Left colon (tissue), 2 donors: ENCODE data around the gene PROX2. TPM values are rescaled to one million over a fixed set of nuclear protein-coding genes. Genes with fewer than 3 reads are reported as not detected.

Experiments
- ATAC-seq: fragments of 200-7000 bp; cut with Tn5 transposase; one replicate; pipeline ENCODE4 v1.9.1; 2020; ENCODE audit warnings: mild to moderate bottlenecking, moderate library complexity
- DNase-seq, 2 donors: peaks; one replicate each; pipeline ENCODE4 v3.0.0-alpha.2; 2020
- intact Hi-C, 2 donors: fragments of 100-400 bp; cut with DNase I in 1 of 2; cut with micrococcal nuclease in 1 of 2; formaldehyde crosslinking; loops; one replicate each; pipeline versions ENCODE4 v1.11.2 to v1.14.0; 2022; cut with DNase I, micrococcal nuclease
- long read RNA-seq: library from polyadenylated mRNA; unstranded; transcript quantifications from one replicate; pipeline ENCODE4 v2.0.0, GENCODE V29; 2021
- total RNA-seq, 2 donors: library from RNA; stranded (reverse); fragmentation: NEBNext Ultra II Directional; extraction: Animal tissue kit (Norgen Biotek cat#: 25700); gene quantifications; one replicate each; pipeline ENCODE4 v1.2.1, GENCODE V29; 2021
- donor health status: DM: no; HTN: no; CAD: no.
- donor health status: DM: yes; HTN: yes; CAD: no.

Gene PROX2
- not detected for total RNA-seq
- long read RNA-seq, partial matches to known transcripts, result 0 of 2 reads
- long read RNA-seq, other reads (novel, unspliced or antisense), result 2 of 2 reads

- ATAC-seq (no peak), DNase-seq (no peak)
- intact Hi-C loops, result no loop called here
Observed at GRCh38 chr14:74875941-74876913, at the start of gene PROX2. Gene PROX2, minus strand, starts transcription at chr14:74876145. Its CDS starts 12,311 bp downstream, at chr14:74863834.

GRCh38 chr14:74924061-74924460, 48.1 kb upstream of the PROX2 start:
- DNase-seq (no peak), ATAC-seq (no peak)
- intact Hi-C loops, result no loop called here

GRCh38 chr14:74922752-74923401, 46.9 kb upstream of the PROX2 start, which contains the start of gene RPS6KL1:
Gene RPS6KL1, minus strand, starts transcription at chr14:74923260. Its CDS starts 1,719 bp downstream, at chr14:74921541.
- ATAC-seq, result peak; percentile 99
- DNase-seq, result peak; percentile 80 to 91
- intact Hi-C loops, result no loop called here

- intact Hi-C loops, result no loop called here
- DNase-seq (no peak), ATAC-seq (no peak)
Observed at GRCh38 chr14:74921987-74922751, 46.2 kb upstream of the PROX2 start.

- intact Hi-C loops, result no loop called here
- ATAC-seq, result no peak
- DNase-seq, result no peak
Observed at GRCh38 chr14:74921053-74921620, 45.2 kb upstream of the PROX2 start.

- intact Hi-C loops, result no loop called here
- no peak for DNase-seq
- no peak for ATAC-seq
Observed at GRCh38 chr14:74920281-74920680, 44.3 kb upstream of the PROX2 start.

- DNase-seq (no peak), ATAC-seq (no peak)
- intact Hi-C loops, result no loop called here
Observed at GRCh38 chr14:74919421-74920165, 43.6 kb upstream of the PROX2 start.

- DNase-seq (no peak), ATAC-seq (no peak)
- intact Hi-C loops, result no loop called here
Observed at GRCh38 chr14:74918380-74918779, 42.4 kb upstream of the PROX2 start.

- intact Hi-C loops, result no loop called here
- ATAC-seq (no peak), DNase-seq (no peak)
Observed at GRCh38 chr14:74917646-74918081, 41.7 kb upstream of the PROX2 start.

GRCh38 chr14:74917178-74917543, 41.2 kb upstream of the PROX2 start:
- intact Hi-C loops, result no loop called here
- ATAC-seq (no peak), DNase-seq (no peak)

GRCh38 chr14:74915826-74916225, 39.9 kb upstream of the PROX2 start:
- DNase-seq (no peak), ATAC-seq (no peak)
- intact Hi-C loops, result no loop called here

- DNase-seq (no peak), ATAC-seq (no peak)
- intact Hi-C loops, result no loop called here
Observed at GRCh38 chr14:74915426-74915825, 39.5 kb upstream of the PROX2 start.

- intact Hi-C loops, result no loop called here
- peak; percentile 50 to 52 for DNase-seq
- peak; percentile 48 for ATAC-seq
Observed at GRCh38 chr14:74913986-74914573, 38.1 kb upstream of the PROX2 start.

- ATAC-seq (no peak), DNase-seq (no peak)
- intact Hi-C loops, result no loop called here
Observed at GRCh38 chr14:74913393-74913910, 37.5 kb upstream of the PROX2 start.

- ATAC-seq (no peak), DNase-seq (no peak)
- intact Hi-C loops, result no loop called here
Observed at GRCh38 chr14:74912801-74913200, 36.9 kb upstream of the PROX2 start.

- DNase-seq, result no peak
- ATAC-seq, result no peak
- intact Hi-C loops, result no loop called here
Observed at GRCh38 chr14:74912111-74912510, 36.2 kb upstream of the PROX2 start.

- ATAC-seq (no peak), DNase-seq (no peak)
- intact Hi-C loops, result no loop called here
Observed at GRCh38 chr14:74911704-74912103, 35.8 kb upstream of the PROX2 start.

- intact Hi-C loops, result no loop called here
- ATAC-seq (no peak), DNase-seq (no peak)
Observed at GRCh38 chr14:74911221-74911620, 35.3 kb upstream of the PROX2 start.
